ENCODE results near the gene PIGU. TPM values are rescaled to one million over a fixed set of nuclear protein-coding genes. Genes with fewer than 3 reads are reported as not detected.

The PIGU gene
- total RNA-seq, 1 experiment from 2014 or later, result 32.8 TPM

- Histone ChIP-seq H3K56ac (ENCODE audit: insufficient read length, low read depth, low read length) (no peak overlapping the region), H4K8ac (replicated peaks; ENCODE audit: insufficient read length, low read depth, low read length) (no peak overlapping the region), H2BK5ac (ENCODE audit: insufficient read length, low read length) (no peak overlapping the region), H3T11ph (ENCODE audit: low read length) (no peak overlapping the region), H4K20me1 (ENCODE audit: control insufficient read depth, insufficient read depth, insufficient read length) (no peaks in the 10 kb centered on the region), H3K9ac (ENCODE audit: extremely low read depth, insufficient read length, low read length) (no peak overlapping the region), H3K4ac (ENCODE audit: low read depth, low read length) (no peak overlapping the region), H3K18ac (ENCODE audit: insufficient read length, low read depth, low read length) (no peak overlapping the region), H2BK12ac (ENCODE audit: insufficient read length, low read depth, low read length) (no peak overlapping the region), H3K23me2 (ENCODE audit: insufficient read length, low read depth, low read length, poor library complexity, severe bottlenecking) (peaks cover 15% of the 10 kb centered on the region), H2AK5ac (ENCODE audit: insufficient read length, low read length) (no peak overlapping the region), H2BK120ac (ENCODE audit: low read depth, low read length, poor library complexity, severe bottlenecking) (no peak overlapping the region), H3K14ac (ENCODE audit: insufficient read depth, low read length) (peak overlapping the region; percentile 37), H4K5ac (ENCODE audit: insufficient read length, low read depth, low read length) (no peak overlapping the region), H2BK15ac (ENCODE audit: low read depth, low read length) (no peak overlapping the region), H4K91ac (ENCODE audit: insufficient read length, low read depth, low read length) (no peak overlapping the region), H3K4me1 (ENCODE audit: insufficient read depth, low read length) (no peaks in the 10 kb centered on the region), H3K9me3 (ENCODE audit: control insufficient read depth, low read depth, low read length) (no peaks in the 10 kb centered on the region), H3K79me2 (ENCODE audit: insufficient read depth, low read length) (no peaks in the 10 kb centered on the region), H3K79me1 (ENCODE audit: insufficient read depth, low read depth, low read length, poor library complexity, severe bottlenecking) (no peaks in the 10 kb centered on the region), H3K23ac (ENCODE audit: insufficient read length, low read depth, low read length) (no peak overlapping the region), H2BK20ac (ENCODE audit: low read depth, low read length, poor library complexity, severe bottlenecking) (no peak overlapping the region), H3K27ac (ENCODE audit: insufficient read length, low read depth, low read length) (no peak overlapping the region), H3K27me3 (ENCODE audit: insufficient read depth, low read length) (peaks cover 9% of the 10 kb centered on the region; the same call in 1 of the 2 replicates), H3K4me2 (ENCODE audit: insufficient read depth, insufficient read length, low read length) (peak overlapping the region; percentile 62), H2AFZ (ENCODE audit: low read length) (no peak overlapping the region)
- DNase-seq, result peak; percentile 76
- TF ChIP-seq, protein P1, sequence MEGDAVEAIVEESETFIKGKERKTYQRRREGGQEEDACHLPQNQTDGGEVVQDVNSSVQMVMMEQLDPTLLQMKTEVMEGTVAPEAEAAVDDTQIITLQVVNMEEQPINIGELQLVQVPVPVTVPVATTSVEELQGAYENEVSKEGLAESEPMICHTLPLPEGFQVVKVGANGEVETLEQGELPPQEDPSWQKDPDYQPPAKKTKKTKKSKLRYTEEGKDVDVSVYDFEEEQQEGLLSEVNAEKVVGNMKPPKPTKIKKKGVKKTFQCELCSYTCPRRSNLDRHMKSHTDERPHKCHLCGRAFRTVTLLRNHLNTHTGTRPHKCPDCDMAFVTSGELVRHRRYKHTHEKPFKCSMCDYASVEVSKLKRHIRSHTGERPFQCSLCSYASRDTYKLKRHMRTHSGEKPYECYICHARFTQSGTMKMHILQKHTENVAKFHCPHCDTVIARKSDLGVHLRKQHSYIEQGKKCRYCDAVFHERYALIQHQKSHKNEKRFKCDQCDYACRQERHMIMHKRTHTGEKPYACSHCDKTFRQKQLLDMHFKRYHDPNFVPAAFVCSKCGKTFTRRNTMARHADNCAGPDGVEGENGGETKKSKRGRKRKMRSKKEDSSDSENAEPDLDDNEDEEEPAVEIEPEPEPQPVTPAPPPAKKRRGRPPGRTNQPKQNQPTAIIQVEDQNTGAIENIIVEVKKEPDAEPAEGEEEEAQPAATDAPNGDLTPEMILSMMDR (conservative IDR thresholded peaks at IDR 0.05), result peak; percentile 58; the same call in 2 of the 3 replicates
- WGBS (ENCODE audit: extremely low coverage, insufficient read length, low lambda C conversion rate), result no CpG with 5 or more reads among the region's 61 CpGs
- H3K9me3 Mint-ChIP-seq, result no peaks in the 10 kb centered on the region
- H3K36me3 Mint-ChIP-seq (ENCODE audit: insufficient read depth in 1 of 3, low read depth in 3 of 3), result peaks cover 0 to 14% (median 0%) of the 10 kb centered on the region in 3 experiments; a peak in 2 of 7 replicates
- H3K27me3 Mint-ChIP-seq (ENCODE audit: low read depth), result peaks cover 49% of the 10 kb centered on the region
- no peak overlapping the region for H3K27ac Mint-ChIP-seq
- peak overlapping the region; percentile 79 to 88 for H3K4me3 Mint-ChIP-seq
- H3K4me1 Mint-ChIP-seq, result peaks cover 19 to 24% of the 10 kb centered on the region in 2 experiments
Observed at GRCh38 chr20:34709831-34710567, 33.1 kb upstream of the PIGU start.
